HG03139 (cell line): Measurements from ENCODE around the gene GJA3.
A peak's percentile ranks its signal among the peaks of the same experiment; 100 is the strongest.

Experiments
- ATAC-seq: cut with Tn5 transposase; IDR thresholded peaks from one replicate; pipeline ENCODE4 v1.9.1; 2021; ENCODE audit not compliant: unreplicated experiment

GJA3 gene

GRCh38 chr13:20185366-20186056, 24.7 kb upstream of the GJA3 start:
- ATAC-seq, result no peak

DNA sequence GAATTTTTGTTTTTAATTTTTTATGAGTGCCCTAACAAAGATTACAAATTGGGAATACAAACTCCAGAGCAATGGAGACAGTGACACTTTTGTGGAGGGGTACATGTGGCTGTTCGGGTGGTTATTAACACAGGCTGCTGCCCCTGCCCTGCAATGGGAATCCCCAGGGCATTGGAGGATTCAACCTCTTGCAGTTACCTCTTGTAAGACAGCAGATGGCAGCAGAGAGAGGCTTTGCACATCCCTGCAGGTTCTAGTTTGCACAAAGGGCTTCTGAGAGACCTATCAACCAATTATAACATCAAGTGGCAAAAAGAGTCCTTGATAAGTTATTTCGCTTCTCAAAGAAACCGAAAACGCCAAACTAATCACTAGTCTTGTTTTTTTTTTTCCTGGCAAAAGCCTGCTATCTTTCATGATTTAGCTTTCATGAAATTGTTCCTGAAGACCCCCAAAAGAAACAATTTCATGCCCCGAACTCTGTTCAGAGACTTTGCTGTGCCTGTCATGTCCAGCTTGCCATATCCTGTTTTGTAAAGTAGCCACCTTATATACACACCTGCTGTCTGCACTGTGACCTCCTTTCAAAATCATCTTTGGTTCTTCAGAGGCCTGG, 21.5 kb upstream of the GJA3 start:
- ATAC-seq, result no peak

GRCh38 chr13:20181188-20181587, 20.3 kb upstream of the GJA3 start:
- ATAC-seq, result no peak

DNA sequence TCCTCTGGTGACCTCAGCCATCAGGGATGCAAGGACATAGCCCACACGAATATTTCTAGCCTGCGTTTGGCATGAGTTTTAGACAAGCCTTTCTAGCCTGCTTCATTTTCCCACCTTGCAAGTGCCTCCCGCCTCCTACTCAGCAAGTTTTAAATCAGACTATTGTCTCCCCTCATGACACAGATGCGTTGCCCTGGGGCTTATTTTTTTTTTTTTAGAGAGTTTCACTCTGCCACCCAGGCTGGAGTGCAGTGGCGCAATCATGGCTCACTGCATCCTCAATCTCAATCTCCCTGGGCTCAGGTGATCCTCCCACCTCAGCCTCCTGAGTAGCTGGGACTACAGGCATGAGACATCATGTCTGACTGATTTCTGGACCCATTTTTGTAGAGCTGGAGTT, 17.3 kb upstream of the GJA3 start:
- no peak for ATAC-seq

GRCh38 chr13:20177049-20177831, 16.4 kb upstream of the GJA3 start:
- ATAC-seq, result no peak

DNA sequence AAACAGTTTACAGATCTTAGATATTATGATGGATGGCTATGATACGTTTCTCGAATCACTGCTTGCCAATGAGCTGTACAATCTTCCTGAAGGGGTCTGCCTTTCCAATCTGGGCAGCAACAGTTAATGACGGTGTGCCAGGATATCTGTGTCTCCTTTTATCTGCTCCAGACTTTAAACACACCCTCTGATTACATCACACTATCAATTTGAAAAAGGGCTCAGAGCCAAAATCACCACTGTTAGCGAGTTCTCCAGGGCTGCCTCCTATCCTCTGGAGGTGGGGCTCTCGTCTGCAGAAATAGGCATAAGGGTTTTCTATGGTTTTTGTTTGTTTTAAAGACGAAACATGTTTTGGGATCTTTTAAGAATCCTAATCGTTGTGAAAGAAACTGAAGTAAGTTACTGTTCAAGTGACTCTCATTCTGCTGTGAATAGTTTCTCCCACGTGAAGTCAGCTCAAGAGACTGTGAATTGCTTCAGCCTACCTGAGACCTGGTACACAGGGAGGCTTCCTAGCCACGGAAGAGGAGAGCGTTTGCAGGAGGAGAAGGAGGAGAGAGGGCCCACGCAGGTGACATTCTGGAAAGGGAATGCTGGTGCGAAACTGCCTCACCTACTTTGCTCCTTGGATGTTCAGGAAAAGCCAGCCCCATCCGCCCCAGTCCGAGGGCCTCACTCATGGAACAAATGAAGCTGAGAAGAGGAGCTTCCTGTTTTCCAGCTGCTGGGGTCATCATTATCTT, 15.2 kb upstream of the GJA3 start:
- no peak for ATAC-seq

DNA sequence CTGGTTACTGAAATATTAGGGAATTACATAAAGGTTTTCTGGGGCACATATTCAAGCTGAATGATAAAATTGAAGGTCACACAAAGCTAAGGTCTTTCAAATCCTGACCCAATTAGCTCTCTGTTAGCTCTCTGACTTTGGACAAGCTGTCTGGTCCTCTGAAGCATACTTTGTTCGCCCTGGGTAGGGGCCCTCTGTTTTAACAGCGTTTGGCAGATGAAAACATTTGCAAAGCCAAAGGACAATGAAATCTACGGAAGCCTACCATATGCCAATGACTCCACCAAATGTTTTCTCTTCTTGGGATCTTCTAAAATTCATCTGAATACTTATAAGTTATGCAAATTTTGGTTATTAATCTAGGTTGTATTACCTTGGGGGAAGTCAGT, 14.5 kb upstream of the GJA3 start:
- ATAC-seq, result no peak

GRCh38 chr13:20174656-20175405, 14.0 kb upstream of the GJA3 start:
- ATAC-seq, result peak; percentile 76

GRCh38 chr13:20173116-20173746, 12.4 kb upstream of the GJA3 start:
- no peak for ATAC-seq

DNA sequence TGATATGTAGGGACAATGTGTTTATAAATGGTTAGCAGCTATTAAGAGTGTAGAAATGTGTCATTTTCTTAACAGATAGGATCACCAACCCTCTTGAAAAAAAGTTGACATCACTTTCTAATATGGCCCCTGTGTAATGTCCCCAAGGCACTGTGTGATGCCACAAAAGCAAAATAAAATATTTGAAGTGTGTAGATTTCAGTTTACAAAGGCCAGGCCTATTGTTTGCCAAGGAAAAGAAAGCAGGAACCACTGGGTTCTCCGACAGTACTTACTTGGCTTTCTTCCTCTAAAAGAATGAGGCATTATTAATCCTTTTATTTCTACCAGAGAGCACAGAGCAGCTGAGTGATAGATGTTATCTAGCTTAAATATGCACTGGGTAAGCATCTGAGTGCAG, 10.5 kb upstream of the GJA3 start:
- no peak for ATAC-seq

- no peak for ATAC-seq
These were observed 10.1 kb upstream of the GJA3 start for GRCh38 chr13:20170921-20171320.

DNA sequence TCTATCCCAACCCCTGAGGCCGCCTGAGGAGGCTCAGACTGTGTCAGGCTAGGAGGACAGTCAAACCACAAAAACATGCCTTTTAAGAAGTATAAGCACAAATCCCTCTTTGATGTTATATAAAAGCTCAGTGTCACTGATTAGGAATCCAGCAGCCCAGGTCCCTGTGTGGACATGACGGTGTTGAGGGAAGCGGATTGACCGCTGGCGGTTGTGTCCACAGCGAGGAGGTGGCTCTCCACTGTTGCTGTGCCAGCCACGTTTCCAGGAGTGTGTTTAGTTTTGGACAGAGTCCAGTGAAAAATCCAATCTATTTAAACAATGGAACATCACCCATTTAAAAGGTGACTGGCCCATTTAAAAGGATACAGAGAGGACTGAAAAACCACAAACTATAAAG, 7.5 kb upstream of the GJA3 start:
- ATAC-seq, result no peak

- ATAC-seq, result no peak
These were observed 4.8 kb upstream of the GJA3 start for GRCh38 chr13:20165417-20166257.

- no peak for ATAC-seq
These were observed 1.1 kb upstream of the GJA3 start for GRCh38 chr13:20161951-20162300.

DNA sequence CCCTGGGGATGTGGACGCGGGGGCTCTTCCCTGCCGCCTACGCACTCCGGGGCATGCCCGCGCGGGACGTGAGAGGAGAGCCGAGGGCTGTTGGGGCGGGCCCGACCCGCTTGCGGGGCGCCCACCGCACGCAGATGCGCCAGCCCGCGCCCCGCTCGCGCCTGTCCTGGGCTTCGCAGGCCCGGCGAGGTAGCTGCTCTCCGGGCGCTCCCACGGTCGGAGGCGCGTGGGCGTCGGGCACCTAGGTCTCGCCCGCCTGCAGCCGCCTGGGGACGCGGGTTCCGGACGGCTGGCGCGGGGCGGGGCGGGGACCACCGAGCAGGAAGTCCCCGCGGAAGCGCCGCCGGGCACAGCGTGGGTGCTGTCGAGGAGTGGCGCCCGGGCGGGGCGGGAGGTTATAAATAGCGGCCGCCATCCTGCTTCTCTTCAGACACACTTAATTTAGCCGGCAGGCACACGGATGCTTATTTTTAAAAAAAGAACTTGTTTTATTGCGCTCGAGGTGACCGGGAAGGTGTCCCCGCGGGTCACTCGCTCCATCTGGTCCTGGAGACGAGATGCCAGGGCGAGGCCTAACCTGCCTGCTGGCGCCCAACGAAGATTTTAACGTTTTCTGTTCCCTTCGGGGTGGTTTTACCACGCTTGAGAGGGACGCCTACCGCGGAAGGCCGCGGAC, 561 bp upstream of the GJA3 start:
- ATAC-seq, result peak; percentile 44

GRCh38 chr13:20159646-20160305, 1.1 kb downstream of the GJA3 start:
- ATAC-seq, result no peak

GRCh38 chr13:20157151-20157796, 3.6 kb downstream of the GJA3 start:
- ATAC-seq, result no peak

DNA sequence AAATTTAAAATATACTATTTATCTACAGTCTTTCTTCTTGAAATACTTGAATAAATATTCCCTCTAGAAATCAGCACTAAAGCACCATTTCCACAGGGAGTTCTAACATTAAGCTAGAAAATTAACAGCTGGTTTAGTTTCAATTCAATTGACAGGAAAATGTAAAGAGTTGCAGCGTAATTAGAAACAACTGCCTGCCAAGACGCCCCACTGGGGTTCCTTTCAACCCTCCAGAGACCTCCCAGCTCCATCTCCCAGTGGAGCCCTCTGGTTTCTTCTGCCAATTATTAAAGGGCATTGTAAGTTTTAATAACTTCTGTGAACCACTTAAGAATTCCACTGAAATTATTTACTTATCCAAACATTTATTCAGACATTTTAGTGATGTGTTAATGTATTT, 4.2 kb downstream of the GJA3 start:
- no peak for ATAC-seq
